Neural crest cell (in vitro differentiated cells): Measurements from ENCODE around the gene CCR5. TPM values are rescaled to one million over a fixed set of nuclear protein-coding genes. Genes with fewer than 3 reads are reported as not detected.

Experiments used
- DNase-seq: peaks from one replicate; pipeline ENCODE4 v3.0.0; 2021; ENCODE audit warnings: low read depth, mixed read lengths, low spot score
- H3K27ac Mint-ChIP-seq: one replicate; pipeline ENCODE4 v1.8.0; 2021; ENCODE audit warnings: mild to moderate bottlenecking, mixed read lengths; ENCODE audit not compliant: unreplicated experiment
- H3K27me3 Mint-ChIP-seq: 2 replicates; pipeline ENCODE4 v1.8.0; 2021; ENCODE audit warnings: low read depth, mild to moderate bottlenecking, mixed read lengths
- H3K36me3 Mint-ChIP-seq: 2 replicates; pipeline ENCODE4 v1.8.0; 2021; ENCODE audit warnings: low read depth, mild to moderate bottlenecking, mixed read lengths
- H3K4me1 Mint-ChIP-seq: 2 replicates; pipeline ENCODE4 v1.8.0; 2021; ENCODE audit warnings: mixed read lengths
- H3K4me3 Mint-ChIP-seq: one replicate; pipeline ENCODE4 v1.8.0; 2021; ENCODE audit warnings: mild to moderate bottlenecking, mixed read lengths
- H3K9me3 Mint-ChIP-seq: 2 replicates; pipeline ENCODE4 v1.8.0; 2021; ENCODE audit warnings: mixed read lengths
- total RNA-seq: library from RNA; stranded (reverse); gene quantifications from 2 replicates; pipeline ENCODE4 v1.2.1, GENCODE V29; 2021
- TF ChIP-seq, protein P1 (sequence below): fragments of 200-600 bp; sonication (generic); conservative IDR thresholded peaks from 2 replicates; pipeline ENCODE4 v1.5.0; 2021; ENCODE audit warnings: antibody characterized with exemption, mild to moderate bottlenecking

The CCR5 gene
- total RNA-seq, 1 donor from 2014 or later, result not detected

DNA sequence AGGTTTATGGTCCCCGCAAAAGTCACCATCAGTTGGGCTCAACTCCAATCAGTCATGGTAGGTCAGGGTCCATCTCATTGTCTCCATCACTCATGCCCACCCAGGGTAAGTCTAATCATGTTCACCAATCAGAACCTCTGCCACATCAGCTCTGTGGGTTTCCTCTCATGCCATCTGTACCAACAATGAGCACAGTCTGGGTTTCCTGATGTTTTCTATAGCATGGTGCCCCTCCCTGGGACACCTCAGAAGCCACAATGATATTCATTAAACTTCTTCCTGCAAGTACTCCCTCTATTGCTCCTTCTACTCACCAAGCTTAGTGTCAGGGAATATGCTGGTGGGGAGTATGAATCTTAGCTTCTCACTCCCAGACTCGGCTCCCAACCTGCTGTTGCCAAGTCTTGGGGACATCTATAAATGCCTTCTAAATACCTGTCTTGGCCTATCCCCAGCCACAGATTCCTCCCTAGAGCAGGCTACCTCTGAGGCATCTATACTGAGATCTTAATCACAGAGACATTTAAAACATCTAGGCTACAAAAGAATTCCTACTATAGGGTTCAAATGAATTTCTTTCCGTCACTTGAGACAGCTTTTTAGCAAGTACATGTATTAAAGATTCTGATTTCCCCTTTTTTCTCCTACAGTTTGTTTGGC lies 21.8 kb upstream of the CCR5 start:
- no peak overlapping the region for H3K4me3 Mint-ChIP-seq
- H3K9me3 Mint-ChIP-seq, result peaks cover 11% of the 10 kb centered on the region
- peaks cover 69% of the 10 kb centered on the region for H3K27me3 Mint-ChIP-seq
- TF ChIP-seq, protein P1, sequence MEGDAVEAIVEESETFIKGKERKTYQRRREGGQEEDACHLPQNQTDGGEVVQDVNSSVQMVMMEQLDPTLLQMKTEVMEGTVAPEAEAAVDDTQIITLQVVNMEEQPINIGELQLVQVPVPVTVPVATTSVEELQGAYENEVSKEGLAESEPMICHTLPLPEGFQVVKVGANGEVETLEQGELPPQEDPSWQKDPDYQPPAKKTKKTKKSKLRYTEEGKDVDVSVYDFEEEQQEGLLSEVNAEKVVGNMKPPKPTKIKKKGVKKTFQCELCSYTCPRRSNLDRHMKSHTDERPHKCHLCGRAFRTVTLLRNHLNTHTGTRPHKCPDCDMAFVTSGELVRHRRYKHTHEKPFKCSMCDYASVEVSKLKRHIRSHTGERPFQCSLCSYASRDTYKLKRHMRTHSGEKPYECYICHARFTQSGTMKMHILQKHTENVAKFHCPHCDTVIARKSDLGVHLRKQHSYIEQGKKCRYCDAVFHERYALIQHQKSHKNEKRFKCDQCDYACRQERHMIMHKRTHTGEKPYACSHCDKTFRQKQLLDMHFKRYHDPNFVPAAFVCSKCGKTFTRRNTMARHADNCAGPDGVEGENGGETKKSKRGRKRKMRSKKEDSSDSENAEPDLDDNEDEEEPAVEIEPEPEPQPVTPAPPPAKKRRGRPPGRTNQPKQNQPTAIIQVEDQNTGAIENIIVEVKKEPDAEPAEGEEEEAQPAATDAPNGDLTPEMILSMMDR, result no peak
- no peaks in the 10 kb centered on the region for H3K4me1 Mint-ChIP-seq
- no peak for DNase-seq
- no peak overlapping the region for H3K27ac Mint-ChIP-seq
- H3K36me3 Mint-ChIP-seq, result no peaks in the 10 kb centered on the region

DNA sequence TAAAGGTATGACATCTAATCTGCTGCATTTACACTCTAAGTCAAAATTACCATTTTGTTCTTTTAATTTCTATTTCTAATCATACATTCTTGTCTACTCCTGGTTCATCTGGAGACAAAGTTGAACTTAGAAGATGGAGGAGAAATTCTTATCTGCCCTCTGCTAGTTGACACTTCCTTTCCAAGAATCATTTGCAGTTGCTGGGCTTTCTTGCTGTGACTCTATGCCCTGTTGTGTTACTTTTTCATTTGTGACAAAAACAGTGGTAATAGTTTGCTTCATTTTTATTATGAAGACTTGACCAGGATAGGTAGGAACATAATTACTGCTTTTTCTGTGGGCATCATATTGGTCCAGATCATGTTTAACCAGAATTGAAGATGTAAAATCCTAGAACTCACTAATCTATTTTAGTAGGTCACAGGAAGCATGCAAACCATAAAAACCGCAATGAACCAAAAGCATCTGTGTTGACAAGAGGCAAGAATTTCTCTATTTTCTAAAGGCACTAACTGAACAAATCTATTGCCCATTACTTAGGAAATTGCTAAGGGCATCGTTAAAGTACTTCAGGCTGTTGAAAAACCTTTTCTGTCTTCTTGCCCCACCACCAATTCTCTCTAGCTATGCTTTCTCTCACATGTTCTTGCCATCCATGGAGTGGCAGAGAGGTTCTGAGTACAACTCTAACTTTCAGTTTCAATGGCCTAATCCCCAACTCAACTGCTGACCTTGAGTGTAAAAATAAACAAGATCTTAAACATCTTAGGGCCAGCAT lies 21.1 kb upstream of the CCR5 start:
- DNase-seq, result no peak
- Mint-ChIP-seq H3K27ac (no peak overlapping the region), H3K36me3 (no peaks in the 10 kb centered on the region), H3K4me3 (no peak overlapping the region), H3K27me3 (peaks cover 76% of the 10 kb centered on the region), H3K9me3 (peaks cover 11% of the 10 kb centered on the region), H3K4me1 (no peaks in the 10 kb centered on the region)
- TF ChIP-seq, protein P1, result no peak

GRCh38 chr3:46350262-46350565 lies 20.5 kb upstream of the CCR5 start:
- no peak for DNase-seq
- H3K27ac Mint-ChIP-seq, result no peak overlapping the region
- H3K4me3 Mint-ChIP-seq, result no peak overlapping the region
- H3K9me3 Mint-ChIP-seq, result peaks cover 11% of the 10 kb centered on the region
- H3K36me3 Mint-ChIP-seq, result no peaks in the 10 kb centered on the region
- peaks cover 81% of the 10 kb centered on the region for H3K27me3 Mint-ChIP-seq
- TF ChIP-seq, protein P1, result no peak
- no peaks in the 10 kb centered on the region for H3K4me1 Mint-ChIP-seq

DNA sequence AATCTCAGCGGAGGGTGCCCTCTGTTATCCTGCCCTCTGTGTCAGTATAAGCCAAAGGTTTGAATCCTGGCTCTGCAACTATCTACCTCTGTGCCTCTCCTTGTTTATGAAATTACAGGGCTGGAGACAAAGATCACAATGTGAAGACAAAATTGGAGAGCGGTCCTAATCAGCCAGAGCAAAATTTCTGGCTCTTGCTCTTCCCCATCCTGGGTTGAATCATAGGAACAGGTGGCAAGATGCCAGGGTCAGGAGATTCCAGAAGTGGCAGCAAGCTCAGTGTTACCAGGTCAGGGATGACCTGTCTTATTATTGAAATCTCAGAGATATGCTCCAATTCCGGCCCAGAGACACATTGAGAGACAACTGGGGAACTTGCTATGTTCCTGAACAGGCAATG lies 19.1 kb upstream of the CCR5 start:
- TF ChIP-seq, protein P1, result no peak
- Mint-ChIP-seq H3K36me3 (no peaks in the 10 kb centered on the region), H3K9me3 (peaks cover 8% of the 10 kb centered on the region), H3K27ac (no peak overlapping the region), H3K27me3 (peaks cover 85% of the 10 kb centered on the region), H3K4me3 (no peak overlapping the region), H3K4me1 (no peaks in the 10 kb centered on the region)
- no peak for DNase-seq

DNA sequence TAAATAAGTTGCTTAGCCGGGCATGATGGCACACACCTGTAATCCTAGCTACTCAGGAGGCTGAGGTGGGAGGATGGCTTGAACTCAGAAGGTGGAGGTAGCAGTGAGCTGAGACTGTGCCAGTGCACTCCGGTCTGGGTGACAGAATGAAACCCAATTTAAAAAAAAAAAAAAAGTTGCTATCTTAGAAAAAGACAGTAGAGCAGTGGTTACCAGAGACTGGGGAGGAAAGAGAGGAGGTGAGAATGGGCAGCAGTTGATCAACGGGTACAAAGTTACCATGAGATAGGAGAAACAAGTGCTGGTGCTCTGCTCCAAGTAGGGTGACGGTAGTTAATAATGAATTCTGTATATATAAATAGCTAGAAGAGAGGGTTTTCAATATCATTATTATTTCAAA lies 17.7 kb upstream of the CCR5 start:
- Mint-ChIP-seq H3K27me3 (peaks cover 88% of the 10 kb centered on the region), H3K4me3 (no peak overlapping the region), H3K27ac (no peak overlapping the region), H3K9me3 (peaks cover 5% of the 10 kb centered on the region), H3K4me1 (no peaks in the 10 kb centered on the region), H3K36me3 (no peaks in the 10 kb centered on the region)
- TF ChIP-seq, protein P1, result no peak
- no peak for DNase-seq
